Measurements from ENCODE around the gene ERO1B.
"Not testable (repeated sequence)": the region's sequence is repeated elsewhere in the genome, so short reads cannot be mapped to it uniquely, and the experiment has no call there.

The ERO1B gene

GRCh38 chr1:236242568-236242967 is 39.2 kb downstream of the ERO1B start:
- no peak for DNase-seq

GRCh38 chr1:236240675-236241074 is 41.1 kb downstream of the ERO1B start:
- DNase-seq: no peak

- DNase-seq: no peak
Observed at GRCh38 chr1:236239092-236239585, 42.6 kb downstream of the ERO1B start.

GRCh38 chr1:236235116-236235515 is 46.6 kb downstream of the ERO1B start:
- DNase-seq: no peak

- no peak for DNase-seq
Observed at GRCh38 chr1:236228411-236228810, 53.3 kb downstream of the ERO1B start.

GRCh38 chr1:236222632-236223031 is 59.1 kb downstream of the ERO1B start:
- no peak for DNase-seq

- DNase-seq: no peak
Observed at GRCh38 chr1:236220473-236220872, 61.3 kb downstream of the ERO1B start.

- DNase-seq: no peak
Observed at GRCh38 chr1:236214761-236215160, 67.0 kb downstream of the ERO1B start.

- no peak for DNase-seq
Observed at GRCh38 chr1:236213534-236213933, 68.2 kb downstream of the ERO1B start.

GRCh38 chr1:236211815-236212214 is 69.9 kb downstream of the ERO1B start:
- no peak for DNase-seq

- DNase-seq: no peak
Observed at GRCh38 chr1:236209713-236210112, 72.0 kb downstream of the ERO1B start.

GRCh38 chr1:236209185-236209584 is 72.6 kb downstream of the ERO1B start:
- DNase-seq: no peak

- no peak for DNase-seq
Observed at GRCh38 chr1:236207569-236207968, 74.2 kb downstream of the ERO1B start.

GRCh38 chr1:236207121-236207520 is 74.6 kb downstream of the ERO1B start:
- DNase-seq: no peak

GRCh38 chr1:236206548-236206947 is 75.2 kb downstream of the ERO1B start:
- DNase-seq: no peak

GRCh38 chr1:236204656-236205055 is 77.1 kb downstream of the ERO1B start:
- no peak for DNase-seq

- no peak for DNase-seq
Observed at GRCh38 chr1:236204039-236204438, 77.7 kb downstream of the ERO1B start.

GRCh38 chr1:236201786-236202185 is 80.0 kb downstream of the ERO1B start:
- no peak for DNase-seq

- DNase-seq: no peak
Observed at GRCh38 chr1:236200925-236201324, 80.8 kb downstream of the ERO1B start.

- DNase-seq: no peak
Observed at GRCh38 chr1:236193184-236193583, 88.6 kb downstream of the ERO1B start.

- DNase-seq: not testable (repeated sequence)
Observed at GRCh38 chr1:236188084-236188483, 93.7 kb downstream of the ERO1B start.

- DNase-seq: not testable (repeated sequence)
Observed at GRCh38 chr1:236186471-236186870, 95.3 kb downstream of the ERO1B start.

- no peak for DNase-seq
Observed at GRCh38 chr1:236185687-236186086, 96.1 kb downstream of the ERO1B start.

- DNase-seq: peak; percentile 30
Observed at GRCh38 chr1:236181059-236181458, 100.7 kb downstream of the ERO1B start.

GRCh38 chr1:236179634-236180033 is 102.1 kb downstream of the ERO1B start:
- DNase-seq: no peak

Measured in EL (cell line).